Measurements from ENCODE around the gene BCL2A1. TPM values are rescaled to one million over a fixed set of nuclear protein-coding genes. Genes with fewer than 3 reads are reported as not detected.
A peak's percentile ranks its signal among the peaks of the same experiment; 100 is the strongest.
"Not testable (repeated sequence)": the region's sequence is repeated elsewhere in the genome, so short reads cannot be mapped to it uniquely, and the experiment has no call there.

The BCL2A1 gene
- polyA plus RNA-seq, 4 donors, result 2.0 to 6.7 (median 3.8) TPM

GRCh38 chr15:79922512-79923078 is 48.4 kb downstream of the BCL2A1 start:
- DNase-seq, result no peak
- H3K4me3 ChIP-seq (ENCODE audit: low read depth in 1 of 3, low read length in 3 of 3), result peak overlapping the region; percentile 85 to 97 (median 91)
- no peak for FAIRE-seq
- peaks cover 0 to 5% (median 4%) of the 10 kb centered on the region in 3 donors for H3K4me1 ChIP-seq (ENCODE audit: control insufficient read depth in 3 of 3, insufficient read depth in 2 of 3, low read depth in 1 of 3, low read length in 2 of 3)
- H3K27me3 ChIP-seq (ENCODE audit: control insufficient read depth in 3 of 3, insufficient read depth in 3 of 3, low read length in 3 of 3), result no peaks in the 10 kb centered on the region
- 7 to 20% (median 15%) methylated on average over 17 of the region's 17 CpGs for WGBS, 3 donors
- peaks cover 0 to 22% (median 8%) of the 10 kb centered on the region in 3 donors for H3K36me3 ChIP-seq (ENCODE audit: control insufficient read depth in 3 of 3, insufficient read depth in 2 of 3, low read depth in 1 of 3, low read length in 3 of 3)
- peaks cover 1 to 47% of the 10 kb centered on the region in 2 donors for H3K9me3 ChIP-seq (ENCODE audit: control insufficient read depth in 2 of 2, insufficient read depth in 1 of 2, low read depth in 1 of 2, low read length in 1 of 2)
- peak overlapping the region; percentile 28 to 99 (median 91) for H3K27ac ChIP-seq (ENCODE audit: low read depth in 1 of 3, low read length in 2 of 3)

- H3K4me1 ChIP-seq (ENCODE audit: control insufficient read depth in 3 of 3, insufficient read depth in 2 of 3, low read depth in 1 of 3, low read length in 2 of 3), result peaks cover 0 to 5% (median 4%) of the 10 kb centered on the region in 3 donors
- peaks cover 0 to 2% (median 0%) of the 10 kb centered on the region in 3 donors for H3K27me3 ChIP-seq (ENCODE audit: control insufficient read depth in 3 of 3, insufficient read depth in 3 of 3, low read length in 3 of 3)
- peaks cover 1 to 55% of the 10 kb centered on the region in 2 donors for H3K9me3 ChIP-seq (ENCODE audit: control insufficient read depth in 2 of 2, insufficient read depth in 1 of 2, low read depth in 1 of 2, low read length in 1 of 2)
- WGBS, 3 donors, result 90 to 98% (median 97%) methylated on average over 12 of the region's 12 CpGs
- peaks cover 0 to 22% (median 8%) of the 10 kb centered on the region in 3 donors for H3K36me3 ChIP-seq (ENCODE audit: control insufficient read depth in 3 of 3, insufficient read depth in 2 of 3, low read depth in 1 of 3, low read length in 3 of 3)
- no peak overlapping the region for H3K27ac ChIP-seq (ENCODE audit: low read depth in 1 of 3, low read length in 2 of 3)
- no peak overlapping the region for H3K4me3 ChIP-seq (ENCODE audit: low read depth in 1 of 3, low read length in 3 of 3)
- FAIRE-seq (no peak), DNase-seq (no peak)
Measured at GRCh38 chr15:79919749-79920511, 51.1 kb downstream of the BCL2A1 start.

GRCh38 chr15:79919090-79919748 is 51.8 kb downstream of the BCL2A1 start:
- Histone ChIP-seq H3K27me3 (ENCODE audit: control insufficient read depth in 3 of 3, insufficient read depth in 3 of 3, low read length in 3 of 3) (peaks cover 0 to 2% (median 0%) of the 10 kb centered on the region in 3 donors), H3K36me3 (ENCODE audit: control insufficient read depth in 3 of 3, insufficient read depth in 2 of 3, low read depth in 1 of 3, low read length in 3 of 3) (peaks cover 0 to 22% (median 8%) of the 10 kb centered on the region in 3 donors), H3K9me3 (ENCODE audit: control insufficient read depth in 2 of 2, insufficient read depth in 1 of 2, low read depth in 1 of 2, low read length in 1 of 2) (peaks cover 1 to 59% of the 10 kb centered on the region in 2 donors), H3K4me1 (ENCODE audit: control insufficient read depth in 3 of 3, insufficient read depth in 2 of 3, low read depth in 1 of 3, low read length in 2 of 3) (peaks cover 0 to 4% (median 2%) of the 10 kb centered on the region in 3 donors), H3K27ac (ENCODE audit: low read depth in 1 of 3, low read length in 2 of 3) (no peak overlapping the region), H3K4me3 (ENCODE audit: low read depth in 1 of 3, low read length in 3 of 3) (no peak overlapping the region)
- DNase-seq, result no peak
- FAIRE-seq, result no peak
- 94 to 98% (median 94%) methylated on average over 25 to 27 of the region's 27 CpGs for WGBS, 3 donors

GRCh38 chr15:79918278-79918677 is 52.7 kb downstream of the BCL2A1 start:
- DNase-seq (no peak), FAIRE-seq (no peak)
- Histone ChIP-seq H3K4me1 (ENCODE audit: control insufficient read depth in 3 of 3, insufficient read depth in 2 of 3, low read depth in 1 of 3, low read length in 2 of 3) (peaks cover 0 to 4% (median 2%) of the 10 kb centered on the region in 3 donors), H3K9me3 (ENCODE audit: control insufficient read depth in 2 of 2, insufficient read depth in 1 of 2, low read depth in 1 of 2, low read length in 1 of 2) (peaks cover 1 to 59% of the 10 kb centered on the region in 2 donors), H3K27ac (ENCODE audit: low read depth in 1 of 3, low read length in 2 of 3) (no peak overlapping the region), H3K27me3 (ENCODE audit: control insufficient read depth in 3 of 3, insufficient read depth in 3 of 3, low read length in 3 of 3) (peaks cover 0 to 2% (median 0%) of the 10 kb centered on the region in 3 donors), H3K36me3 (ENCODE audit: control insufficient read depth in 3 of 3, insufficient read depth in 2 of 3, low read depth in 1 of 3, low read length in 3 of 3) (peaks cover 0 to 22% (median 8%) of the 10 kb centered on the region in 3 donors), H3K4me3 (ENCODE audit: low read depth in 1 of 3, low read length in 3 of 3) (no peak overlapping the region)
- 95 to 98% (median 95%) methylated on average over 11 of the region's 11 CpGs for WGBS, 3 donors

GRCh38 chr15:79916502-79917132 is 54.4 kb downstream of the BCL2A1 start:
- peaks cover 1 to 65% of the 10 kb centered on the region in 2 donors for H3K9me3 ChIP-seq (ENCODE audit: control insufficient read depth in 2 of 2, insufficient read depth in 1 of 2, low read depth in 1 of 2, low read length in 1 of 2)
- H3K4me1 ChIP-seq (ENCODE audit: control insufficient read depth in 3 of 3, insufficient read depth in 2 of 3, low read depth in 1 of 3, low read length in 2 of 3), result no peaks in the 10 kb centered on the region
- H3K27me3 ChIP-seq (ENCODE audit: control insufficient read depth in 3 of 3, insufficient read depth in 3 of 3, low read length in 3 of 3), result peaks cover 0 to 2% (median 0%) of the 10 kb centered on the region in 3 donors
- peaks cover 0 to 20% (median 8%) of the 10 kb centered on the region in 3 donors for H3K36me3 ChIP-seq (ENCODE audit: control insufficient read depth in 3 of 3, insufficient read depth in 2 of 3, low read depth in 1 of 3, low read length in 3 of 3)
- FAIRE-seq (no peak), DNase-seq (no peak)
- WGBS, 3 donors, result 72 to 89% (median 80%) methylated on average over 3 of the region's 3 CpGs
- H3K4me3 ChIP-seq (ENCODE audit: low read depth in 1 of 3, low read length in 3 of 3), result no peak overlapping the region
- no peak overlapping the region for H3K27ac ChIP-seq (ENCODE audit: low read depth in 1 of 3, low read length in 2 of 3)

- not testable (repeated sequence) for H3K27ac ChIP-seq (ENCODE audit: low read depth in 1 of 3, low read length in 2 of 3); FAIRE-seq; H3K4me1 ChIP-seq (ENCODE audit: control insufficient read depth in 3 of 3, insufficient read depth in 2 of 3, low read depth in 1 of 3, low read length in 2 of 3); DNase-seq; H3K27me3 ChIP-seq (ENCODE audit: control insufficient read depth in 3 of 3, insufficient read depth in 3 of 3, low read length in 3 of 3); H3K4me3 ChIP-seq (ENCODE audit: low read depth in 1 of 3, low read length in 3 of 3)
- WGBS, 3 donors, result 93 to 98% (median 96%) methylated on average over 3 of the region's 3 CpGs
- Histone ChIP-seq H3K9me3 (ENCODE audit: control insufficient read depth in 2 of 2, insufficient read depth in 1 of 2, low read depth in 1 of 2, low read length in 1 of 2) (peaks cover 1 to 59% of the 10 kb centered on the region in 2 donors), H3K36me3 (ENCODE audit: control insufficient read depth in 3 of 3, insufficient read depth in 2 of 3, low read depth in 1 of 3, low read length in 3 of 3) (peaks cover 0 to 17% (median 6%) of the 10 kb centered on the region in 3 donors)
Measured at GRCh38 chr15:79915776-79916501, 55.1 kb downstream of the BCL2A1 start.

- Histone ChIP-seq H3K9me3 (ENCODE audit: control insufficient read depth in 2 of 2, insufficient read depth in 1 of 2, low read depth in 1 of 2, low read length in 1 of 2) (peaks cover 1 to 48% of the 10 kb centered on the region in 2 donors), H3K36me3 (ENCODE audit: control insufficient read depth in 3 of 3, insufficient read depth in 2 of 3, low read depth in 1 of 3, low read length in 3 of 3) (peaks cover 0 to 11% (median under 1%) of the 10 kb centered on the region in 3 donors), H3K4me1 (ENCODE audit: control insufficient read depth in 3 of 3, insufficient read depth in 2 of 3, low read depth in 1 of 3, low read length in 2 of 3) (no peaks in the 10 kb centered on the region), H3K27ac (ENCODE audit: low read depth in 1 of 3, low read length in 2 of 3) (no peak overlapping the region), H3K27me3 (ENCODE audit: control insufficient read depth in 3 of 3, insufficient read depth in 3 of 3, low read length in 3 of 3) (peaks cover 0 to 2% (median 0%) of the 10 kb centered on the region in 3 donors), H3K4me3 (ENCODE audit: low read depth in 1 of 3, low read length in 3 of 3) (no peak overlapping the region)
- DNase-seq, result no peak
- no peak for FAIRE-seq
Measured at GRCh38 chr15:79914728-79915127, 56.3 kb downstream of the BCL2A1 start.

Data from small intestine (tissue), 7 donors.